ELR (cell line): ENCODE data around the gene ZNF423.
A peak's percentile ranks its signal among the peaks of the same experiment; 100 is the strongest.

ENCODE experiments used
- DNase-seq: peaks from one replicate; pipeline ENCODE4 v3.0.0-alpha.2; 2015; ENCODE audit warnings: low read depth

ZNF423 gene

GRCh38 chr16:49869731-49870130 lies 13.8 kb upstream of the ZNF423 start:
- DNase-seq = no peak

DNA sequence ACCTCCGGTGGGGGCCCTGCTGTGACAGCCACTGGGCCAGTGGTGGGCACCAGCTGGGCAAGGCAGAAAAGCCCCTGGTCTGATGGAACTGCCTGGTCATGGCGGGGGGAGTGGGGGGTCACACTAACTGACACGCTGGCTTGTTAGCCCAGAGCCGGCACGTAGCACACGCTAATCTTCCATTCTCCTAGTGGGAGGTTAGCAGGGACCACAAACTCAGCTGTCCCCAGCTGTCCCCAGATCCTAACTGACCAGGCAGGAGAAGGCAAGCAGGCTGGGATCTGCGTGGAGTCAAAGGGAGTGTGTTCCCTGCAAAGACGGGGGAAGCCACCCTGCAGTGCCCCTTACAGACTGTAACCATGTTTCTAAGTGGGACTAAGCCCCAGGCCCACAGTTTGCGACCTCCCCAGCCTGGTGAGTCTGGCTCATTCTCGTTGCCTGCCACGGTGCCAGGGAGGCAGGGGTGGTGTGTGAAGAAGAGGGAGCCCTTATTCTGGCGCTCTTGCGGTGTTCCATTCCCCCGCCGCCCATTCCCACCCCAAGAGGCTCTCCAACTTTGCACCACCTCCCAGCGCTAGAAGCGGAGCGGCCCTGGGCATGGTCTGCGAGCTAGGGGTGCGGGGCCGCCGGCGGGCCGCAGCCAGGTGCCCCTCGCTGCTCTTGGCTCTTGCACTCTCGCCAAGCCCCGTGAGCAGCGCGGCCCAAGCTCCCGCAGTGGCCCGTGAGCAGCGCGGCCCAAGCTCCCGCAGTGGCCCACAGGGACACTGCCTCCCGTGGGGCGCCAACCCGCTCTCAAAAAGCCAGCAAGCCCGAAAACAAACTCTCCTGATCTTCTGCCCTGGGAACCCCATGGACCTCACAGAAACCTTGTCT lies 12.1 kb upstream of the ZNF423 start:
- DNase-seq = no peak

GRCh38 chr16:49867234-49867633 lies 11.3 kb upstream of the ZNF423 start:
- DNase-seq = no peak

DNA sequence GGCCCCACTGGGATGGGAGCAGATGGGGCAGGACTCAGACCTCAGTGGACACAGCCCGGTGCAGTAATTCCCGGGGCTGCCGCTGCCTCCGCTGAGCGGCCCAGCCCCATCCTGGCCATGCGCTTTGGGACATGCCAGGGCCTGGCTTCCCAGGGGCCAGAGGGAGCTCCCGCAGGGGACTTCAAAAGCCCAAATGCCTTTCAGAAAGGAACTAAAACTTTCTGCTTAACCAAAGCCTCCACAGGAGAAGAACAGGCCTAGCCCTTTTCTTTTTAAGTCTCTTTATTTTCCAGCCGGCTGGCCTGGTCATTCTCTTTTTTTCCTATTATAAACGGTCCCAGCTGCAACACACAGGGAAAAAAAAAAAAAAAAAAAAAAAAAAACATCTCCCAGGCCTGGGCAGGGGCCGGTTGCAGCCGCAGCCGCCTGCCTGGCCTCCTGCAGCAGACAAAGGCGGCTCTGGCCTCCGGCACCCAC lies 10.7 kb upstream of the ZNF423 start:
- no peak for DNase-seq

GRCh38 chr16:49862694-49863093 lies 6.8 kb upstream of the ZNF423 start:
- no peak for DNase-seq

DNA sequence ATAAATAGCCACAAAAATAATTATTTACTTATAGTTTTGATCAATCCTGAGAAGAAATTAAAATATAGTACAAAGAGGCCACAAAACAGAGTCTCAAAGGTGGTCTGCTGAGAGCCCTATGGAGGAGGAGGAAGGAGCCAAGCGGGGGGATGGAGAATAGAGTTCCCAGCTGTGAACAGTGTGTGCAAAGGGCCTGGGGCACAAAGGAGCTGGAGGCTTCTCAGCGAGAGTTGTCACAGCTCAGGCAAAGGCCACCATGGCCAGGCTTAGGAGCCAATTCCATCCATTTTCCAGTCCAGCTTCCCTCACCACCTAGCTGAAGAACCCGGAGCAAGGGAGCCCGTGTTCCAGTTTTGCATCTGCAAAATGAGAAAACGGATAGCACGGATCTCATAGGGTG lies 5.4 kb upstream of the ZNF423 start:
- no peak for DNase-seq

DNA sequence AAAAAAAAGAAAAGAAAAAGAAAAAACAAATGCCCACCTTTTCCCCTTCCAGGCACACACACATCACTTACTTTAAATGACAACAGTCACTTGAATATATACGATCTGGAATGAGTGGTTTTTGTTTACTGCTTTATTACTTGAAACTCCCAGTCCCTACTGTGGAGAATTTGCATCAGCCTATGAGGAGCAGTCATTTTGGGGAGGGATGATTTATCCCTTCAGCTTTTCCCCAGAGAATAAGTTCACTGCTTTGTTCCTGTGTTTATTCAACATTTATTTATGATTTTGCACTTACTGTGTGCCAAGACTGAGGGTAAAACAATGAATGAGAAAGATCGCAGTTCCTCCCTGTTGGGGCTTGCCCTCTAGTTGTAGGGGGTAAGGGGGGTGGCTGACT lies 4.7 kb upstream of the ZNF423 start:
- DNase-seq = no peak

DNA sequence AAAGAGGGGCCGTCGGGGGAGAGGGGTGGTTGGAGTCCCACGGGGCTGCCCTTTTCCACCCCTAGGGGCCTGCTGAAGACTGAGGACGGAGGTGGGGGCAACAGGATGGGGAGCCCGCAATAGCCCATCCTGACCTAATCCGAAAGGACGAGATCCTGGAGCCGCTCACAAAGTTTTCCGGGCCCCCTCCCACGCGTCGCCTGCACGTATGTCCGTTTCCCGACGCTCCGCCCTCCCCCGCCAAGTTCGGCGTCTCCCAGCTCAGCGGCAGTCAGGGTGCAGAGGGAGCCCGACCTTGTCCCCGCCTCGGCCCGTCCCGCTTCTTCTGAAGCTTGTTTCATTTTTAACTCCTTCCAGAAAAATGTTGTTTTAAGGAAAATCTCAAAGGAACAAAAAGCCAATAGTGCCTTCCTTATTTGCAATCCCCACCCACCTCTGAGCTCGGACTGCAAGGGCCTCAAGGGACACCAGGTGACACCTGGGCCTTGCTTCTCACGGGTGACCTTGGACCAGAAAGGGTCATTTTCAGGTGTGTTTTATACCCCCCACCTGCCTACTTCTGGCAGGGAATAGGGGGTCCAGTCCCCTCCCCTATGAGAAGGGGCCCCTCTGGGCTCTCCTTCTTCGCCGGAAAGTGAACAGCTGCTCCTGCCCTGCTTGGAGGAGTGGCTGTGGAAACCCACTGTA lies 3.4 kb upstream of the ZNF423 start:
- no peak for DNase-seq

DNA sequence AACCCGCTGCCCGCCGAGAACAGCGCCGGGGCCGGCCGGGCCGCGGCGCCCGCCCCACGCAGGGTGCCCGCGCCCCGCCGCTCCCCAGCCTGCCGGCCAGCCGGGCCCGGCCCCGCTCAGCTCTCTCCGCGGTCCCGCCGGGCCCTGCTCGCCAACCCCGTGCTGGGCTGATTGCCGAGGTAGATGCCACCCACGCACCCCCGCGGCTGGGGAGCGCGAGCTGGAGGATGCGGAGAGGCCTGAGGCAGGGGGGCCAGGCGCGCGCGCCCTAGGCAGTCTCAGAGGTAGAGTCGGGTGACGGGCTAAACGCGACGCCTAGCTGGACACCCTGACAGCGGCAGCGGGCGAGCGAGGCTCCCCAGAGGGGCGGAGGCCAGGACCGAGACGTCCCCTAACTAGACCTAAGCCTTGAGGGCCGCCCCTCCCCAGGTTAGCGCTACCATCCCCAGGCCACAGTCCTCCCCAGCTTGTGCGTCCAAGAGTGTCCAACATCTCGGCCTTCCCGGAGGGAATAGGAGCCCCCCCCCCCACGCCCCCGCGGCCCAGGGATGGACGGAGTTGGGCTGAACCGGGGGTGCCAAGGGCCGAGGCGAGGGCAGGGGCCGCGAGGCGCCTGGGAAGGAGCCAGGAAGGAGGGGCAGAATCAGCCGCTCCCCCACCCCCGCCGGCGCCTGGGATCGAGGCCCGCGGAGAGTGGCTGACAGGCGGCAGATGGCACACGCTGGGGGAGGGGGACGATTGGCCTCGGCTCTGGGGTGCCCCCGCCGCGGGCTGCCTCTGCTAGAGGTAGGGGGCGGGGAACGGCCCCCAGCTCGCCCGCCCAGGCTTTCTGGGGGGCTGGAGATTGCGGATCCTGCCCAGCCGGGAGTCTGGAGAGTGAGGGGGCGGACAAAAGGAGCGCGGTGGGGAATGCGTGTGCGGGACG lies 2.5 kb upstream of the ZNF423 start:
- no peak for DNase-seq

GRCh38 chr16:49857423-49858181 lies 1.7 kb upstream of the ZNF423 start:
- peak; percentile 26 for DNase-seq

DNA sequence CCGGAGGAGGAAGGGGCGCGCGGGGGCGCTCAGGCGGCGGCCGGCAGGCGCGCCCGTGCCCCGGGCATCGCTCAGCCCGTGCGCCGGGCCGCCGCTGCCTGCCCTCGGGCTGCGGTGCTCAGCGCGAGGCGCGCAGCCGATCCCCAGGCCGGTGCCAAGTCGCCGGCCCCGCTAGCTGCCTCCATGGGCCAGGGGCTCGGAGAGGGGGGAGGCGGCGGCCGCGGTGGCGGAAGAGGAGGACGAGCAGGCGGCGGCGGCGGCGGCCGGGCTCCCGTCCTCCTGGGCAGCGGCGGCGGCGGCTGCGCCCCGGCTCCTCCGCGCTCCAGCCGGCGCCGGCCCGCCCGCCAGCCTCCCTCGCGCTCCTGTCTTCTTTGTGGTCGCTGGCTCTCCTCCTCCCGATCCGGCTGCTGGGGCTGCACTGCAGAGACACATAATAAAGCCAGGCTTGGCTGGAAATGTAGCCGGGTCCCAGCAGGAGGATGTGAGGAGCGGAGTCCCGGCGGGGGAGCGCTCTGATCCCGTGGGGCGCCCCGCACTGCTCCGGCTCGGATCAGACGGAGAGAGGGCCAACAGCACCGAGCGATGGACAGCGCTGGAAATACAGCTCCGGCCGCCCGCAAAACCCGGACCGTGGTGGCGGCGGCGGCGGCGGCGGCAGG lies 889 bp upstream of the ZNF423 start:
- DNase-seq = peak; percentile 70

DNA sequence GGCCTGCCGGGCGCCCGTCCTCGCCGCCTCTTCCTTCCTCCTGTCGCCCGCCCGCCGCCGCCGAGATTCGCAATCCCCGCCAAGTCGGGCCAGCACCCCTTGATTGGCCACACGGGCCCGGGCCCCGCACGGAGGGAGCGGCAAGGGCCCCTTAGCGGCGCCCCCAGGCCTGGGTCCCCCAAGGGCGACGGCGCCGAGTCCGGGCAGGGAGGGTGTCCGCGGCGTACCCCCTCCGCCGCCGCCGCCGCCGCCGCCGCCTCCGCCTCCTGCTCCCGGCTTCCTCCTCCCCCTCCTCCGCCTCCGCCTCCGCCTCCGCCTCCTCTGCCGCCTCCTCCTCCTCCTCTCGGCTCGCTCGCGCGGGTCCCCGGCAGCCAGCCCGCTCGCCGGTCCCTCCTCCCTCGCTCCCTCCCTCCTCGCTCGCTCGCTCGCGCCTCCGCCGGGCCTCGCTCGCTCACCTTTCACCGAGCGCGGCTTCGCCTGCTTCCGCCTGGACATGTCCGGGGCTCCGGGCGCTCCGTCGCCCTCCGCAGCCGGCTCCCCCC lies 561 bp downstream of the ZNF423 start:
- DNase-seq = peak; percentile 57

DNA sequence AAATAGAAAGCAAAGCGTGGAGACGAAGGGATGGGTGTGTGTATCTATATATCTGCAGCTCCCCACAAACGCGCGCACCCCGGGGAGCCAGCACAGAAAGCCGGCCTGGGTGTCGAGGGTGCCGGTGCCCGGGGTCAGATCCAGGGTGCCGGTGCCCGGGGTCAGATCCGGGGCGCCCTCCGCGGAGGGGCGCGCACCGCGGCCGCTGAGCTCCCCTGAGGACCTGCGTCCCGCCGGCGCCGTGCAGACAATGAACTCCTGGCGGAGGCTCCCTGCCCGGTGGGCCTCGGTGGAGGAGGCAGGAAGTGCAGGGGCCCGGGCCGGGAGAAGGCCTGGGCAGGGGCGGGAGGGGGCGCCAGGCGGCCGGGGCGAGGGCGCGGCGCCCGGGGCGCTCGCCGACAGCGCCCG lies 1.1 kb downstream of the ZNF423 start:
- no peak for DNase-seq

DNA sequence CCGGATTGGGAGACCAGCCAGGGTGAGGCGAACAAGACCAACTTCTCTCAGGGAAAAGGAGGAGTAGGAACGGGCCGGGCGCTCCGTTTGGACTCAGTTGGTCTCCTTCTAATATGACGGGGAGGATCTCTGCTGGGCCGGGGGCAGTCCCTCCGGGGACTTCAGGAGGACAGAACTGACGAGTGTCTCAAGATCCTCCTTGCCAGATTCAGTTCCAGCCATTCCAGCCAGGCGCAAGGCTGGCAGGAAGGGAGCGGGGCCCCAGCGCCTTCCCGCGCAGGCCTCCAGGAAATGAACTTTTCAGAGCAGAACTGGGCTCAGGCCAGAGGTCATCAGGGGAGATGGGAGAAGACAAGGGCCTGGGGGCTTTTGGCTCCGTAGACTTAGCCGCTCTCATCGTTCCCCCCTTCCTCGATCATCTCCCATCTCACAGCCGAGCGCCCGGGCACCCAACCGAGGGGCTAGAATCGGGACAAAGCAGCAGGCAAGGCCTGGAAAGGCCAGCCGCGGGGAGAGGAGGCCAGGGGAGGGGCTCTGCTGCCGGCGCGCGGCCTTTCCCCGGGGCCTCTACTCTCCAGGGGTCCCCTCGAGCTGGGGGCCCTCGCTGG lies 1.6 kb downstream of the ZNF423 start:
- DNase-seq = no peak

DNA sequence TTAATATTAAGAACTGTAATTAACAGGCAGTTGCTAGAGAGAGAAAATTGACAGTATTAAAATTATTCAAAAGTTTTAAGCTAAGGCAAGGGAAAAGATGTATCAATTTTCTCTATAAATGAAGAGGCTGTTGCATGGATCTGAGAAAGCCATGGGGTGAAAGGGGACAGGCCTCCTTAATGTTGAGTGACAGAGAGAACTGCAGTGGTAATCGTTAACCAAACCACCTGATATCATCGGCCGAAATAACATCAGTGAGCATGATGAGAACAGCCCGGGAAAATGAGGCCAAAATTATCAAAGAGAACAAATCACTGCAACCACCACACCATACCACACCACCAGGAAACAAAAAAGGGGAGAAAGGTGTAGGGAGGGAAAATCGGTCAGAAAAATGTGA lies 3.6 kb downstream of the ZNF423 start:
- no peak for DNase-seq

GRCh38 chr16:49851468-49851787 lies 4.5 kb downstream of the ZNF423 start:
- no peak for DNase-seq

- DNase-seq = no peak
Measured at GRCh38 chr16:49850558-49851467, 5.1 kb downstream of the ZNF423 start.

DNA sequence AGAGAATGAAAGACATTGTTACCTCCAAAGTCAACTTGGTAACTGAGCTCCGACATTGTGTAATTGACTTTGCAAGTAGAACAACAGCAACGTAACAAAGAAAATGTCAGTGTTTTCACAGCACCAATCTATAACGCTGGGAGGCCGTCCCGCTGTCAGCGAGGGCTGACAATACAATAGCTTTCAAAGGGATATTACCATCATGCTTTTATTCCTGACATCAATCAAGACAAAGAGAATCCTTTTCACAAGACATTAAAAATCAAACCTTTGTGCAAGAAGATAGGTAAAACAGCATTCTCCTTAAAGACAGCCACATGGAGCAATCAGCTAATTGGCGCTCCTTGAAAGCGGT lies 6.2 kb downstream of the ZNF423 start:
- DNase-seq = no peak

- DNase-seq = no peak
Measured at GRCh38 chr16:49849037-49849753, 6.7 kb downstream of the ZNF423 start.
